OCI-LY7 (cell line): Measurements from ENCODE around the gene KAZN.

Experiments
- CTCF ChIP-seq: fragments of 200-600 bp; sonication (generic); conservative IDR thresholded peaks from 2 replicates; pipeline ENCODE4 v1.5.1; 2014; ENCODE audit warnings: mild to moderate bottlenecking, antibody characterized with exemption, low read length, moderate library complexity, mixed read lengths
- EZH2phosphoT487 ChIP-seq: fragments of 200-600 bp; sonication (generic); IDR thresholded peaks from 2 replicates; pipeline ENCODE4 v1.6.1; 2018; ENCODE audit warnings: low read depth, borderline replicate concordance, mild to moderate bottlenecking, mixed run types, antibody characterized with exemption, low read length, moderate library complexity, mixed read lengths

DNA sequence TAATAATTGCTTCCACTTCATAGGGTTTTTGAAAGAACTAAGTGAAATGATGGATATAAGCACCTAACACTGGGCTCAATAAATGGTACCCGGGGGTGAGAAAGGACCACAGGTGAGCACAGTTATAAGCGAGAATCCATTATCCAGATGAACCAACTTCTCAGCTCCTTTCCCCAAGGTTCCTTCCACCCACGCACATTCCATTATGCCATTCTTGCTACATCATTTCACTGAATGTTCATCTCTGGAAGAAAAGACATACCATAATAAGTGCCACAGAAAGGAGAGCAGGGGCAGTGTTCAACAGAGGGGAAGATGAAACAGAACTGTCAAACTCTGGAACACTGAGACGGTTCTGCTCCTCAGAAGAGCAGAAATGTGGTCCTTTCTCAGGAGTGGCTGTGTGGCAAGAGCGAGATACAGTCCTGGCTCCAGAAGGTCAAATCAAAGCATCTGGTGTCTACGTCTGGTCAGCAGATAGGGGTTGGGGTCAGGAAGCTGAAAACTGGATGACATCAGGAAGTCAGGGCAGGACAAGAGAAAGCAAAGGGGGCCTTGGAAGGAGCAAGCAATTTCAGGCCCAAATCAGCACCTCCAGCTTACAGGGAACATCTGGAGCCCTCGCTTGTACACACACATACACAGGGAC lies 299.6 kb downstream of the KAZN start:
- TF ChIP-seq CTCF (no peak), EZH2phosphoT487 (no peak)
